ENCODE measurements around the gene TRMT10C.

The TRMT10C gene

DNA sequence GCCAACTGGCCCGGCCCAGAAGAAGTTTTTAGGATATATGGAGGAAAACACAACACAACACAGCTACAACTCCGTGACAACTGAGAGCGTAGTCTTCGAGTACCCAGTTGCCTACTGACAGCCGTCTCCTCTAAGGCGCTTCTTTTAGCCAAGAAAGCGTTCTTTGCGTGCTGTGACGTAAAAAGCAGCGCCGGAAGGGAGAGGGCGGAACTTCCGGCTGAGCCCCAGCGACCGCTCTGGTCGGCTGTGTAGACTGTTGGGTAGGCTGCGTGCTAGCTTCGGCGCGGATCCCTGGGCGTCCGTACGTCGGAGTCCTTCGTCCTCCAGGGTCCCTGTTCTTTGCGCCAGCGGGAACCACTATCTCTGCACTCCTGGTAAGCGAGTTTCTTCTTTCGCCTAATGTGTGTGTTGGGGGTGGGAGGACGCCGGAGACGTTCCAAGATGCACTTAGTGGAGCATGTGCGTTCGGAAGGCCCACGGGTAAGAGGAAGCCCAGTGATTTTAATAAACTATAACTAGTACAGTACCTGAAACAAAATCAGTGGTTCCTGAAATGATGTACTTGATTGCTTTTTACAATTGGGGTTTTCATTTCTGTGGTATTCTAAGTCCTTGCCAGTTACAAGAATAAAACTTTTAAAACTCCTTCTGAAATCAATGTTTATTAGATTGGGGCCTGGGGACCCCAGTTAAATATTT lies at the start of gene TRMT10C:
Gene TRMT10C (plus strand): TSS at position 239 of the 699 bp plus-strand sequence. CDS start 2,914 bp downstream, outside the sequence.
- peak; percentile 80 to 92 for DNase-seq (ENCODE audit: low spot score in 2 of 2)
- peaks cover 5% of the 10 kb centered on the region; the same call in 1 of the 2 replicates for H3K27me3 ChIP-seq (ENCODE audit: low read depth)
- peaks cover 7% of the 10 kb centered on the region for H3K4me1 ChIP-seq
- in situ Hi-C loops (cut with MboI; ENCODE audit: low sequenced_read_pairs) = no loop called here
- peak within 1 kb of the TSS; percentile 65 for H3K4me3 ChIP-seq
- no peaks in the 10 kb centered on the region for H3K9me3 ChIP-seq
- H3K36me3 ChIP-seq (replicated peaks) = peaks cover 20% of the 10 kb centered on the region

DNA sequence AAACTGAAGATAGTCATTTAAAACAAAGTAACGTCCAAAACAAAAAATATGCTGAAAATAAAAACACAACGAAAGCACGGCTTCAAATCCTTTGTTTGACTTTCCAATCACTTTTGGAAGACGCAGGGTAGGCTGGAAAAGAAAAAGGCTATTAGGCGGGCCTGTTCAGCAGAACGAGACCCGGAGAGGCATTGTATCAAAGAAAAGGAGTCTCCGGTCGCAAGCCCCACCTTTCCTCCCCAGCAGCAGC lies 49.3 kb upstream of the TRMT10C start:
- Histone ChIP-seq H3K27me3 (ENCODE audit: low read depth) (peaks cover 5% of the 10 kb centered on the region; the same call in 1 of the 2 replicates), H3K4me3 (peak overlapping the region; percentile 65), H3K36me3 (replicated peaks) (no peaks in the 10 kb centered on the region), H3K4me1 (peaks cover 31% of the 10 kb centered on the region), H3K9me3 (no peaks in the 10 kb centered on the region)
- in situ Hi-C loops (cut with MboI; ENCODE audit: low sequenced_read_pairs) = no loop called here
- no peak for DNase-seq (ENCODE audit: low spot score in 2 of 2)

DNA sequence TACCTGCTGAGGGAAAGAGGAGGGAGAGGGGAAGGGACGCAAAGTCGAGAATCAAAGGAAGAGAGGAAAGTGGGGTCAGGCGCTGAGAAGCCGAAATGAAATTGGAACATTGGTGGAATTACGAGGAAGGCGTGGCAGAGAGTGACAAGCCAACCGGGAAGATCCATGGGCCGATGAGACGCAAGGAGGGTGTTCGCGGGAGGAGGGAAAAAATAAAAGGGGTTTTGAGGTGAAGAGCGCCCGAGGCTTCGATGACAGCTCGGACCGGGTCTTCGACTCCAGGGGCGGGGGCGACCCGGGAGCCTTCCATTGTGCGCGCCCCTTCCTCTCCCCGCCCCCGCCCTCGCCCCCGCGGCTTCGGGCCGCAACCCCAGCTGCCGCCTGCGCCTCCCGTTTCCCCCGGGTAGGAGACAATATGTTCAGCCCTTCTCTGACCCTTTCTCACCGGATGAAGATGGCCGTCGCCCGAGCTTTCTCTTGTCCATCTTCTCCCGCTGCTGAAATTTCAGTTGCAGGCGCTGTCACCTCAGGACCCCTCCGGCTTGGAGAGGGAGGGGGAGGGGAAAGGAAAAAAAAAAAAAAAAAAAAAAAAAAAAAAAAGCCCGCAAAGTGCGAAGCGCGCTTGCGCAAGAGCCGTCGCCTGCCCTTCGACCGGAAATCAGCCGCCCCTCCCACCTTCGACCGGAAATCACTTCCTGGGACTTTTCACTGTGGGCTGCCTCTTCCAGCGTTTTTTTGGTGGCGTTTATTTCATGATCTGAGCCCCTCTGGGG lies 48.8 kb upstream of the TRMT10C start, which contains the start of gene SENP7:
Gene SENP7 (minus strand): TSS at position 567 of the 773 bp plus-strand sequence. CDS start 82 bp downstream, at position 485.
- Histone ChIP-seq H3K9me3 (no peaks in the 10 kb centered on the region), H3K4me1 (peaks cover 31% of the 10 kb centered on the region), H3K27me3 (ENCODE audit: low read depth) (peaks cover 8% of the 10 kb centered on the region), H3K36me3 (replicated peaks) (no peaks in the 10 kb centered on the region), H3K4me3 (peak within 1 kb of the TSS; percentile 65)
- in situ Hi-C loops (cut with MboI; ENCODE audit: low sequenced_read_pairs) = no loop called here
- peak; percentile 86 to 90 for DNase-seq (ENCODE audit: low spot score in 2 of 2)

DNA sequence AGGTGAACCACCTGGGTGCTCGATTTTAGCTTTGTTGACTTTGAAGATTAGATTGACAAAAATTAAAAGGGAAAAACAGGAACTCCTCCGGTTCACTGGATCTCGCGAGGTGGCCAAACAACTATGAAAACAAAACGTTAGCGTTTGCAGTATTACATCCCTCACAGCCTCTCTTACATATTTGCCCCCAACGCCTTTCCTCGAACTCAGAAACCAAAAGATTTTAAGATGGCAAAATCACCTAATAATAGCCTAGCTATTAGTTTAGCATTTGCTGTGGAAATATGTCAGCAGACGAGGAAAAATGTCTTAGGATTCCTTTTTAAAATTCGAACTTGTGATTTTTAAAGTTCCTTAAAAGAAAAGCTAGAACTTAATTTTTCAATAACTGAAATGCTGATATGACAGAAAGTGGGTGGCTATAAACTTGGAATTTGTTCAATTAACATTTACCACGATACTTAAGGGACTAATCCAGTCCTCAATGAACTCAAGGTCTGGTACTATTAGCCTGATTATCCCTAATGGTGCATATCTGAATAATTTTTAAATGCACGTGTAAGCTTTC lies 48.2 kb upstream of the TRMT10C start:
- DNase-seq (ENCODE audit: low spot score in 2 of 2) = no peak
- Histone ChIP-seq H3K36me3 (replicated peaks) (no peaks in the 10 kb centered on the region), H3K4me1 (peaks cover 31% of the 10 kb centered on the region), H3K4me3 (peak overlapping the region; percentile 65), H3K27me3 (ENCODE audit: low read depth) (peaks cover 12% of the 10 kb centered on the region), H3K9me3 (no peaks in the 10 kb centered on the region)
- in situ Hi-C loops (cut with MboI; ENCODE audit: low sequenced_read_pairs) = no loop called here

DNA sequence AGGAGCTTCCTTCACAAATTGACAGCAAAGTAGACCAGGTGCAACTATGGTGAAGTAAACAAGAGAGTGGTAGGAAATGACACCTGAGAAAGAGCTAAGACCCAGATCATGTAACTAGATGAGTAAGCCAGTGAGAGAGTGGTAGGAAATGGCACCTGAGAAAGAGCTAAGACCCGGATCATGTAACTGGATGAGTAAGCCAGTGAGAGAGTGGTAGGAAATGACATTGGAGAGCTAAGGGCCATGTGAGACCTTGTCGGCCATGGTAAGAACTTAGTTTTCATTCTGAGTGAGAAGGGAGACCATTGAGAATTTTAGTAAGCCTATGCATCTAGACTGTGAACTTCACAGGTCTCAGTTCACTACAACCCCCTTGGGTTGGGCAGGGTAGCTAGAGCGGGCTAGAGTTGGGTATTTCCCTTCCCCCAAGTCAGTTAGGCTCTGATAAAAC lies 43.2 kb upstream of the TRMT10C start:
- Histone ChIP-seq H3K9me3 (no peaks in the 10 kb centered on the region), H3K27me3 (ENCODE audit: low read depth) (peaks cover 12% of the 10 kb centered on the region), H3K4me1 (peaks cover 13% of the 10 kb centered on the region), H3K36me3 (replicated peaks) (no peaks in the 10 kb centered on the region), H3K4me3 (no peak overlapping the region)
- DNase-seq (ENCODE audit: low spot score in 2 of 2) = no peak
- in situ Hi-C loops (cut with MboI; ENCODE audit: low sequenced_read_pairs) = no loop called here

DNA sequence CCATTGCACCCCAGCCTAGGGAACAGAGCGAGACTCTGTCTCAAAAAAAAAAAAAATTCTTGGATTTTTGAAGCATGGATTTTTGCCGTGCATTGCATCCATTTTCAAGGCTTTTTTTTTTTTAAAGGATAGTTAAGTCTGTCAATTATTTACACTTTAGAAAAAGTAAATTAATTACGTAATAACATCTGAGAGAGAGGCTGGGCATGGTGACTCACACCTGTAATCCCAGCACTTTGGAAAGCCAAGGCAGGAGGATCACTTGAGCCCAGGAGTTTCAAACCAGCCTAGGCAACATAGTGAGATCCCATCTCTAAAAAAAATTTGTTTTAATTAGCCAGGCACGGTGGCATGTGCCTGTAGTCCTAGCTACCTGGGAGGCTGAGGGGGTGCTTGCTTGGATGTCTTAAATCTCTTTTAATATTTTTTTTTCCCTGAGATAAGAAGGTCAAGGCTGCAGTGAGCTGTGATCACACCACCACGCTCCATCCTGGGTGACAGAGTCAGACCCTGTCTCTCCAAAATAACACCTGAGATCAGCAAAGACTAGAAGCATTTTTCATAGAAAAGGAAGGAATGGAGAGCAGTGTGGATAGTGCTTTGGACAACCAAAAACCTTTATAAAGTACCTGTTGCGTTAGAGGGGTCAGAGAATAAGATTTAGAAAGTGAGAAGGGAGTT lies 41.8 kb upstream of the TRMT10C start:
- H3K36me3 ChIP-seq (replicated peaks) = no peaks in the 10 kb centered on the region
- peaks cover 9% of the 10 kb centered on the region for H3K4me1 ChIP-seq
- no peaks in the 10 kb centered on the region for H3K9me3 ChIP-seq
- in situ Hi-C loops (cut with MboI; ENCODE audit: low sequenced_read_pairs) = no loop called here
- no peak overlapping the region for H3K4me3 ChIP-seq
- no peak for DNase-seq (ENCODE audit: low spot score in 2 of 2)
- H3K27me3 ChIP-seq (ENCODE audit: low read depth) = peaks cover 12% of the 10 kb centered on the region

DNA sequence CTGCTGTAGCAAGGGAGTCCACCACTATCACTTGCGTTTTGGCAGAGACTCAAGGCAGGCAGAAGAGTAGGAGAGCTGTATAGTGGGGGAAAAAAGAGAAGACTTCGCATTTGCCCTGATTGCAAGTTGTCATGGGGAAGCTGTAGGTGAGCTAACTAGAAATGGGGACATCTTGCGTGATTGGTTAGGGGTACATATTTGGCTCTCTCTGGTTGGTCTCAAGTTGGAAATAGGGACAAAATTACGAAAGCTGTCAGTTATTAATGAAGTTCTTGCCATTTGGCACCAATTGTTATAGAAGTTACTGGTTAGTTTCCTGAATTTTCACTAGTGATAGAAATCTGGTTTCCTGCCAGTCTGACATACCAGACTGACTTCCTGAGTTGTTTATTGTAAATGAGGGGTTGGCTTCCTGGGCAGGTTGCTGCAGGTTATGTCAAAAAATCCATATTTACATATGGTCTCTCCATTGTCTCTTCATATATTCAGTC lies 40.4 kb upstream of the TRMT10C start:
- Histone ChIP-seq H3K4me1 (peaks cover 9% of the 10 kb centered on the region), H3K4me3 (no peak overlapping the region), H3K36me3 (replicated peaks) (no peaks in the 10 kb centered on the region), H3K9me3 (no peaks in the 10 kb centered on the region), H3K27me3 (ENCODE audit: low read depth) (peaks cover 9% of the 10 kb centered on the region)
- DNase-seq (ENCODE audit: low spot score in 2 of 2) = no peak
- in situ Hi-C loops (cut with MboI; ENCODE audit: low sequenced_read_pairs) = no loop called here

DNA sequence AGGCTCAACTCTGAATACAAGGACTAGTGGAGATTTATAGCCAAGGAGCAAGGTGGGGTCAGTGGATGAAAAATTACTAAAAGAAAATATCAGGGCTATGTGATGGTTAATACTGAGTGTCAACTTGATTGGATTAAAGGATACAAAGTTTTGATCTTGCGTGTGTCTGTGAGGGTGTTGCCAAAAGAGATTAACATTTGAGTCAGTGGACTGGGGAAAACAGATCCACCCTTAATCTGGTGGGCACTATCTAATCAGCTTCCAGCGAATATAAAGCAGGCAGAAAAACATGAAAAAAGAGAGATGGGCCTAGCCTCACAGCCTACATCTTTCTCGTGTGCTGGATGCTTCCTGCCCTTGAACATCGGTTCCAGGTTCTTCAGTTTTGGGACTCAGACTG lies 34.2 kb upstream of the TRMT10C start:
- in situ Hi-C loops (cut with MboI; ENCODE audit: low sequenced_read_pairs) = no loop called here

DNA sequence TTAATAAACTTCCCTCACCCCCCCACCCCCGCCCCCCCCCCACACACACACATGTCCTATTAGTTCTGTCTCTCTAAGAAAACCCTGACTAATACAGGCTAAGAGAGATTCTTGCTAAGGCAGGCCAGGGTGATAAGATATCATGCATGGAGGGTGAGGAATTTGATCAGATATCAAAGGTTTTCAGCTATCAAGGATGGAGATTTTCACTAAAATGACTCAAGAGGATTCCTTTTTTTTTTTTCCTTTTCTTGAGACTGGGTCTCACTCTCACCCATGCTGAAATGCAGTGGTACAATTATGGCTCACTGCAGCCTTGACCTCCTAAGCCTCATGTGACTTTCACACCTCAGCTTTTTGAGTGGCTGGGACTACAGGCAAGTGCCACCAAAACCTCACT lies 33.8 kb upstream of the TRMT10C start:
- H3K4me1 ChIP-seq = no peaks in the 10 kb centered on the region
- in situ Hi-C loops (cut with MboI; ENCODE audit: low sequenced_read_pairs) = no loop called here
- DNase-seq (ENCODE audit: low spot score in 2 of 2) = no peak
- H3K27me3 ChIP-seq (ENCODE audit: low read depth) = no peaks in the 10 kb centered on the region
- H3K4me3 ChIP-seq = no peak overlapping the region
- no peaks in the 10 kb centered on the region for H3K9me3 ChIP-seq
- no peaks in the 10 kb centered on the region for H3K36me3 ChIP-seq (replicated peaks)

More for the DNA sequence above, 34.2 kb upstream of the TRMT10C start:
- H3K27me3 ChIP-seq (ENCODE audit: low read depth) = no peaks in the 10 kb centered on the region
- H3K36me3 ChIP-seq (replicated peaks) = no peaks in the 10 kb centered on the region
- DNase-seq (ENCODE audit: low spot score in 2 of 2) = no peak
- no peaks in the 10 kb centered on the region for H3K4me1 ChIP-seq
- H3K4me3 ChIP-seq = no peak overlapping the region
- H3K9me3 ChIP-seq = no peaks in the 10 kb centered on the region

DNA sequence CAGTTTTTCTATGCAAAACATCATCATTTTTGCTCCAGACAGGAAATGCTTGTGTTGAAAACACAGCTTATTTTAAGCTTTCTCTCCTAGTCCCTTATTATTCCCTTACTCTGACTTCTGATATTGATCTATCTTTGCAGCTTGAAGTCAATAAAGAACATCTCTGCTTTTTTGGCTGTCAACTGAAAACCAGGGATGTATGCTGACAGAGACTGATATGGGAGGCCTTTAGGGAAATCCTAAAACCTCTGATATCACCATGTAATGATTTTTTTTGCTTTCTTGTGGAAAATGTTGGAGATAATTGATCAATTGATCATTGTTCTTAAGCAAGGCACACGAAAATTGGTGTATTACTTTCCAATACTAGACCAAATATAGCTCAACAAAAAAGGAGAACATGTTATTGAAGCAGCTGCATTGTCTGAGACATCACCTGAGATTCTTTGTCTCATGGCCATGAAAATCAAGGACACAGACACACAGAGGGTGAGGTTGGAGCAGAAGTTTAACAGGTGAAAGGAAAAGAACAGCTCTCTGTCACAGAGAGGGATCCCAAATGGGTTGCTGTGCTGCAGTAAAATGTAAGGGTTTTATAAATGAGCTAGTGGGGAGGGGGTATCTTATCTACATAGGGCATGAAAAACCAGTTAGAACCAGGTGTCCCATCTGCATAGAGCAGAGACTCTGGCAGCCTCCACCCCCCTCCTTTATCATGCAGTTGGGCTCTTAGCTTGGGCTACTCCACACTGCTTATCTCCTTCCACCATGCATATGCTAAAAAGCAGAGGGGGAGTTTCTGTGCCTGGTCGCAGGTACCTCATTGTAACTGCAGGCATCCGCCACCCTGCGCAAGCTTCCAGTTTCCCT lies 31.6 kb upstream of the TRMT10C start:
- no peak overlapping the region for H3K4me3 ChIP-seq
- no peaks in the 10 kb centered on the region for H3K9me3 ChIP-seq
- no peaks in the 10 kb centered on the region for H3K27me3 ChIP-seq (ENCODE audit: low read depth)
- no peaks in the 10 kb centered on the region for H3K36me3 ChIP-seq (replicated peaks)
- H3K4me1 ChIP-seq = no peaks in the 10 kb centered on the region
- in situ Hi-C loops (cut with MboI; ENCODE audit: low sequenced_read_pairs) = no loop called here
- no peak for DNase-seq (ENCODE audit: low spot score in 2 of 2)

DNA sequence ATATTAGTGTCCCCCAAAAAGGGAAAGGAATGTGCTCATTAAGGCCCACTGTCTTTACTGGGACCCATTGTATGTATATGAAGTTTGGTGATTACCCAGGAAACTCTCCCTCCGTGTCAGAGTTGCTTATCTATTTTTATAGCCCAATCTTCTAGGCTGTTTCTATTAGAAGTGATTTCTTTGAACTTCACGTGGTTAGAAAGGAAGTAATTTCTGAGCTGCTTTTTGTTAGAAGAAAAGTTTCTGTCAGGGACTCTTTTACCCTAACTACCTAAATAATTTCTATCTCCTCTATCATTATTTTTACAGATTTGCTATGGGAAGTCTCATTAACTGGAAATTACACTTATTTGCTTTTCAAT lies 31.0 kb upstream of the TRMT10C start:
- Histone ChIP-seq H3K4me1 (no peaks in the 10 kb centered on the region), H3K4me3 (no peak overlapping the region), H3K36me3 (replicated peaks) (no peaks in the 10 kb centered on the region), H3K27me3 (ENCODE audit: low read depth) (no peaks in the 10 kb centered on the region), H3K9me3 (no peaks in the 10 kb centered on the region)
- in situ Hi-C loops (cut with MboI; ENCODE audit: low sequenced_read_pairs) = no loop called here
- no peak for DNase-seq (ENCODE audit: low spot score in 2 of 2)

DNA sequence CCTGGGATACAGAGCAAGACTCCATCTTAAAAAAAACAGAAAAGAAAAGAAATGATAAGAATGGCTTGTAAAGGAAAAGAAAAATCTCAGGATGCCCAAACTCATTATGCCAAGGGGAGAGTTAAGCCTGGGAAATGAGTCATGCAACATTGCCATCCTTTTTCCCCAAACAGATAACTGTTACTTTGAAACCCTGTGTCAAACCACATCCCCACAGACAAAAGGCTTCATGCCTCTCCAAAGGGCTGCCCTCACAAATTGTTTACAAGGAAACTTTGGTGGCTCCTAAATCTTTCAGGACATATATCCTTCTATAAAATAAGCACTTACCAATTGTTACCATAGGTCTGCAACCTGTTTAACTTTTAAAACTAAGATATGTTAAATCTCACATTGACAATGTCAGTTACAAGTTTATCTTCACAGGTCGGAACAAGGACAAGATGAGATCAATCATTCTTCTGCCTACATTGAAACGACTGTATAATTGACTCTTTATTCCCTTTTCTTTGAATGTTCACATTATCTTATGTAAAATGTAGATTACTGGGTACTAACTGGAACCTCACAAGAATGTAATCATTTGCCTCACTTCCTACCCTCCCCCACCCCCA lies 30.1 kb upstream of the TRMT10C start:
- no peak overlapping the region for H3K4me3 ChIP-seq
- no peaks in the 10 kb centered on the region for H3K27me3 ChIP-seq (ENCODE audit: low read depth)
- no peaks in the 10 kb centered on the region for H3K4me1 ChIP-seq
- H3K36me3 ChIP-seq (replicated peaks) = no peaks in the 10 kb centered on the region
- no peaks in the 10 kb centered on the region for H3K9me3 ChIP-seq
- no peak for DNase-seq (ENCODE audit: low spot score in 2 of 2)
- in situ Hi-C loops (cut with MboI; ENCODE audit: low sequenced_read_pairs) = no loop called here
